CD4-positive, alpha-beta T cell (primary cell): ENCODE data around the gene OR2W3. TPM values are rescaled to one million over a fixed set of nuclear protein-coding genes. Genes with fewer than 3 reads are reported as not detected.

Experiments used
- ATAC-seq: fragments of 200-7000 bp; cut with Tn5 transposase; one replicate; pipeline ENCODE4 v1.10.0; 2022; ENCODE audit warnings: mild to moderate bottlenecking; ENCODE audit not compliant: poor library complexity
- CTCF ChIA-PET: fragments of 350-600 bp; sonication (Branson Sonifier 250); formaldehyde crosslinking; loops from one replicate; lab custom pipeline; 2021; ENCODE audit warnings: antibody characterized with exemption, inconsistent platforms; lab: Charles Lee
- POLR2A ChIA-PET: fragments of 350-600 bp; sonication (Branson Sonifier 250); formaldehyde crosslinking; loops from one replicate; lab custom pipeline; 2021; ENCODE audit warnings: antibody characterized with exemption, inconsistent platforms; lab: Charles Lee
- DNase-seq, 14 experiments: peaks; one replicate each; pipeline ENCODE4 v3.0.0-alpha.2; 2013 to 2020; ENCODE audit warnings: mixed read lengths in 2 of 14
- H3K27ac ChIP-seq, 2 donors: one replicate each; pipeline versions ENCODE4 v1.5.1 to v1.7.0; 2013; ENCODE audit warnings: low read length in 2 of 2, low read depth in 1 of 2, mild to moderate bottlenecking in 1 of 2
- H3K27me3 ChIP-seq, 2 experiments: 1 replicate in 1 of 2; 2 replicates in 1 of 2; pipeline versions ENCODE4 v1.6.1 to v1.7.0; 2013; ENCODE audit warnings: low read length in 2 of 2, control low read depth in 1 of 2, mild to moderate bottlenecking in 1 of 2, moderate library complexity in 1 of 2; ENCODE audit not compliant: insufficient read depth in 2 of 2, control insufficient read depth in 1 of 2
- H3K36me3 ChIP-seq: one replicate; pipeline ENCODE4 v1.6.1; 2013; ENCODE audit warnings: low read length, control low read depth; ENCODE audit not compliant: insufficient read depth
- H3K4me1 ChIP-seq: one replicate; pipeline ENCODE4 v1.6.1; 2013; ENCODE audit warnings: low read length, control low read depth; ENCODE audit not compliant: insufficient read depth
- H3K4me3 ChIP-seq: one replicate; pipeline ENCODE4 v1.5.1; 2013; ENCODE audit warnings: mild to moderate bottlenecking, low read length, moderate library complexity
- H3K9me3 ChIP-seq, 2 experiments: 1 replicate in 1 of 2; 2 replicates in 1 of 2; pipeline versions ENCODE4 v1.6.1 to v1.7.0; 2013; ENCODE audit warnings: low read length in 2 of 2, mild to moderate bottlenecking in 2 of 2, control low read depth in 1 of 2, moderate library complexity in 1 of 2; ENCODE audit not compliant: control insufficient read depth in 1 of 2, insufficient read depth in 1 of 2
- H3K27ac Mint-ChIP-seq: one replicate; pipeline ENCODE4 v1.8.0; 2020; ENCODE audit warnings: mixed read lengths
- H3K27me3 Mint-ChIP-seq: one replicate; pipeline ENCODE4 v1.8.0; 2021; ENCODE audit warnings: mixed read lengths
- H3K36me3 Mint-ChIP-seq: one replicate; pipeline ENCODE4 v1.8.0; 2021; ENCODE audit warnings: low read depth, mixed read lengths
- H3K4me1 Mint-ChIP-seq: one replicate; pipeline ENCODE4 v1.8.0; 2021; ENCODE audit warnings: low read depth, mixed read lengths
- H3K4me3 Mint-ChIP-seq: one replicate; pipeline ENCODE4 v1.8.0; 2020; ENCODE audit warnings: mild to moderate bottlenecking, mixed read lengths
- H3K9me3 Mint-ChIP-seq: one replicate; pipeline ENCODE4 v1.8.0; 2020; ENCODE audit warnings: mixed read lengths
- intact Hi-C, 2 experiments: fragments of 100-400 bp; cut with DNase I in 1 of 2; cut with micrococcal nuclease in 1 of 2; formaldehyde crosslinking; loops; one replicate each; pipeline versions ENCODE4 v1.15.1 to v1.9.0; 2023 to 2025; cut with DNase I, micrococcal nuclease
- total RNA-seq, 174 experiments: library from RNA in 2 of 174; stranded (reverse) in 2 of 174; gene quantifications; one replicate each; pipeline ENCODE4 v1.2.3 and lab custom pipeline; 2021 to 2026
- TF ChIP-seq, protein P1 (sequence below): fragments of 200-600 bp; IDR thresholded peaks from one replicate; pipeline ENCODE4 v1.8.0; 2022; ENCODE audit warnings: antibody characterized with exemption, mild to moderate bottlenecking

Gene OR2W3
- total RNA-seq, 2 experiments from 2014 or later: 1.3 to 1.5 TPM

DNA sequence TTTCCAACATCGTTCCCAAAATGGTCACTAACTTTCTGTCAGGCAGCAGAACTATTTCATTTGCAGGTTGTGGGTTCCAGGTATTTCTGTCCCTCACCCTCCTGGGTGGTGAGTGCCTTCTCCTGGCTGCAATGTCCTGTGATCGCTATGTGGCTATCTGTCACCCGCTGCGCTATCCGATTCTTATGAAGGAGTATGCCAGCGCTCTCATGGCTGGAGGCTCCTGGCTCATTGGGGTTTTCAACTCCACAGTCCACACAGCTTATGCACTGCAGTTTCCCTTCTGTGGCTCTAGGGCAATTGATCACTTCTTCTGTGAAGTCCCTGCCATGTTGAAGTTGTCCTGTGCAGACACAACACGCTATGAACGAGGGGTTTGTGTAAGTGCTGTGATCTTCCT, 38.6 kb downstream of the OR2W3 start:
- ATAC-seq: no peak
- peaks cover 6% of the 10 kb centered on the region for H3K4me1 Mint-ChIP-seq
- intact Hi-C loops: no loop called here
- no peak overlapping the region for H3K4me3 ChIP-seq
- H3K27me3 ChIP-seq: no peaks in the 10 kb centered on the region
- TF ChIP-seq, protein P1, sequence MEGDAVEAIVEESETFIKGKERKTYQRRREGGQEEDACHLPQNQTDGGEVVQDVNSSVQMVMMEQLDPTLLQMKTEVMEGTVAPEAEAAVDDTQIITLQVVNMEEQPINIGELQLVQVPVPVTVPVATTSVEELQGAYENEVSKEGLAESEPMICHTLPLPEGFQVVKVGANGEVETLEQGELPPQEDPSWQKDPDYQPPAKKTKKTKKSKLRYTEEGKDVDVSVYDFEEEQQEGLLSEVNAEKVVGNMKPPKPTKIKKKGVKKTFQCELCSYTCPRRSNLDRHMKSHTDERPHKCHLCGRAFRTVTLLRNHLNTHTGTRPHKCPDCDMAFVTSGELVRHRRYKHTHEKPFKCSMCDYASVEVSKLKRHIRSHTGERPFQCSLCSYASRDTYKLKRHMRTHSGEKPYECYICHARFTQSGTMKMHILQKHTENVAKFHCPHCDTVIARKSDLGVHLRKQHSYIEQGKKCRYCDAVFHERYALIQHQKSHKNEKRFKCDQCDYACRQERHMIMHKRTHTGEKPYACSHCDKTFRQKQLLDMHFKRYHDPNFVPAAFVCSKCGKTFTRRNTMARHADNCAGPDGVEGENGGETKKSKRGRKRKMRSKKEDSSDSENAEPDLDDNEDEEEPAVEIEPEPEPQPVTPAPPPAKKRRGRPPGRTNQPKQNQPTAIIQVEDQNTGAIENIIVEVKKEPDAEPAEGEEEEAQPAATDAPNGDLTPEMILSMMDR: no peak
- peaks cover 0 to 22% of the 10 kb centered on the region in 2 experiments for H3K9me3 ChIP-seq
- H3K27me3 Mint-ChIP-seq: no peaks in the 10 kb centered on the region
- no peak overlapping the region for H3K27ac ChIP-seq
- H3K36me3 Mint-ChIP-seq: no peaks in the 10 kb centered on the region
- DNase-seq: no peak
- no peaks in the 10 kb centered on the region for H3K36me3 ChIP-seq
- ChIA-PET POLR2A (no interaction called here), CTCF (no interaction called here)
- H3K9me3 Mint-ChIP-seq: peaks cover 3% of the 10 kb centered on the region
- H3K4me3 Mint-ChIP-seq: no peak overlapping the region
- no peak overlapping the region for H3K27ac Mint-ChIP-seq
- peaks cover 8% of the 10 kb centered on the region for H3K4me1 ChIP-seq

DNA sequence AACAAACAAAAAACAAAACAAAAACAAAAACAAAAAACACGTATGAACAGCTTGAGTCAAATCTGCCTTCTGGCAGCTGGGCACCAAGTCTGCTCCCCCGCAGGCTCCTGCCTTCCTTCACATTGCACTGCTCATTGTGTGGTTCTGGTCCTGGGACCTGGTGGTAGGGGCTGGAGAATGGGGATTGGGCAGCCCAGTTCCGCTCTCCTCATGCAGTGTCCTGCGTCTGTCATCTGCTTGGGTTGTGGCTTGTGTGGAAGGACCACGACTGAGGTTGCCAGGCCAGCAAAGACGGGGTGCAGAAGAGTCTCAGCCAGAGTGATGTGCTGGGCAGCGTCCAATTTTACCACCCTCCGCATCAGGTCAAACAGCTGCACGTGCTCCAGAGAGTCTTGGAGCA, 40.4 kb downstream of the OR2W3 start:
- H3K4me3 Mint-ChIP-seq: peak overlapping the region; percentile 36
- intact Hi-C loops: loop anchor here (2.0 kb wide), 2 partner anchors 751 to 873 kb away; no protein-coding TSS in a partner anchor
- no peak overlapping the region for H3K27ac Mint-ChIP-seq
- H3K27me3 Mint-ChIP-seq: no peaks in the 10 kb centered on the region
- peaks cover 6% of the 10 kb centered on the region for H3K4me1 Mint-ChIP-seq
- CTCF ChIA-PET: no interaction called here
- TF ChIP-seq, protein P1: no peak
- POLR2A ChIA-PET: no interaction called here
- H3K9me3 Mint-ChIP-seq: peaks cover 3% of the 10 kb centered on the region
- Histone ChIP-seq H3K36me3 (no peaks in the 10 kb centered on the region), H3K4me3 (no peak overlapping the region), H3K4me1 (peaks cover 8% of the 10 kb centered on the region), H3K27ac (no peak overlapping the region), H3K9me3 (peaks cover 0 to 22% of the 10 kb centered on the region in 2 experiments), H3K27me3 (no peaks in the 10 kb centered on the region)
- H3K36me3 Mint-ChIP-seq: no peaks in the 10 kb centered on the region
- ATAC-seq (no peak), DNase-seq (peak in 2 of 14 experiments; percentile 1 to 9)

DNA sequence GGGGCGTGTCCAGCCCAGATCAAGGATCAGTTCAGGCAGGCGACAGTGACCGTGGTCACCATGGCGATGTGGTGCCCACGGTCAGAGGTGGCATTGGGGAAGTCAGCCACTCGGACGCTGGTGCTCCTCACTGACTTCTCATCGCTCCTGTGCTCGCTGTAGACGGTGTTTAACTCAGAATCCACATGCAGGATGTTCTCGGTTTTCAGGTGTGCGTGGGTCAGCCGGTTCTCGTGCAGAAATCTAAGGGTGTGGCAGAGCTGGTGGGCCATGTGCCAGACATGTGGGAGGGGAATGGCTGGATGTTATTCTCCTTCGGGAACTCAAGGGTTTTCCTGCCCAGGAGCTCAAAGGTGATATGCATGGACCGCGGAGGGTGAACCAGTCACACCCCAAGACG, 41.0 kb downstream of the OR2W3 start:
- H3K4me3 Mint-ChIP-seq: peak overlapping the region; percentile 36
- peaks cover 3% of the 10 kb centered on the region for H3K9me3 Mint-ChIP-seq
- peak in 2 of 14 experiments; percentile 2 to 18 for DNase-seq

More for the DNA sequence above, 41.0 kb downstream of the OR2W3 start:
- ATAC-seq: no peak
- TF ChIP-seq, protein P1: no peak
- ChIA-PET CTCF (no interaction called here), POLR2A (no interaction called here)
- H3K4me1 ChIP-seq: peaks cover 8% of the 10 kb centered on the region
- H3K4me1 Mint-ChIP-seq: peaks cover 6% of the 10 kb centered on the region
- no peak overlapping the region for H3K27ac Mint-ChIP-seq
- H3K27me3 Mint-ChIP-seq: no peaks in the 10 kb centered on the region
- no peak overlapping the region for H3K27ac ChIP-seq
- H3K4me3 ChIP-seq: no peak overlapping the region
- peaks cover 0 to 22% of the 10 kb centered on the region in 2 experiments for H3K9me3 ChIP-seq
- H3K36me3 Mint-ChIP-seq: no peaks in the 10 kb centered on the region
- intact Hi-C loops: loop anchor here (2.0 kb wide), 2 partner anchors 750 to 872 kb away; no protein-coding TSS in a partner anchor
- H3K27me3 ChIP-seq: no peaks in the 10 kb centered on the region
- H3K36me3 ChIP-seq: no peaks in the 10 kb centered on the region
